OCI-LY1 (cell line): ENCODE data around the gene SLC35B2.

Source experiments
- EZH2 ChIP-seq: fragments of 200-600 bp; sonication (generic), shearing (Covaris generic); IDR thresholded peaks from 2 replicates; pipeline ENCODE4 v1.8.0; 2017; ENCODE audit warnings: borderline replicate concordance, mixed run types, mild to moderate bottlenecking, antibody characterized with exemption, low read length, moderate library complexity, mixed read lengths
- TF ChIP-seq, protein P1 (sequence below): fragments of 200-600 bp; sonication (generic), shearing (Covaris generic); IDR thresholded peaks from 2 replicates; pipeline ENCODE4 v1.5.1; 2017; ENCODE audit warnings: mild to moderate bottlenecking, antibody characterized with exemption, low read length, moderate library complexity, mixed read lengths

- TF ChIP-seq, protein P1, sequence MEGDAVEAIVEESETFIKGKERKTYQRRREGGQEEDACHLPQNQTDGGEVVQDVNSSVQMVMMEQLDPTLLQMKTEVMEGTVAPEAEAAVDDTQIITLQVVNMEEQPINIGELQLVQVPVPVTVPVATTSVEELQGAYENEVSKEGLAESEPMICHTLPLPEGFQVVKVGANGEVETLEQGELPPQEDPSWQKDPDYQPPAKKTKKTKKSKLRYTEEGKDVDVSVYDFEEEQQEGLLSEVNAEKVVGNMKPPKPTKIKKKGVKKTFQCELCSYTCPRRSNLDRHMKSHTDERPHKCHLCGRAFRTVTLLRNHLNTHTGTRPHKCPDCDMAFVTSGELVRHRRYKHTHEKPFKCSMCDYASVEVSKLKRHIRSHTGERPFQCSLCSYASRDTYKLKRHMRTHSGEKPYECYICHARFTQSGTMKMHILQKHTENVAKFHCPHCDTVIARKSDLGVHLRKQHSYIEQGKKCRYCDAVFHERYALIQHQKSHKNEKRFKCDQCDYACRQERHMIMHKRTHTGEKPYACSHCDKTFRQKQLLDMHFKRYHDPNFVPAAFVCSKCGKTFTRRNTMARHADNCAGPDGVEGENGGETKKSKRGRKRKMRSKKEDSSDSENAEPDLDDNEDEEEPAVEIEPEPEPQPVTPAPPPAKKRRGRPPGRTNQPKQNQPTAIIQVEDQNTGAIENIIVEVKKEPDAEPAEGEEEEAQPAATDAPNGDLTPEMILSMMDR: no peak
- no peak for TF ChIP-seq EZH2
These were observed 43.8 kb upstream of the SLC35B2 start for GRCh38 chr6:44301106-44301505.
